GM19467 (cell line): ENCODE data around the gene TMEM158.

Experiments used
- ATAC-seq: cut with Tn5 transposase; IDR thresholded peaks from one replicate; pipeline ENCODE4 v1.9.1; 2021; ENCODE audit warnings: mild to moderate bottlenecking, moderate library complexity; ENCODE audit not compliant: unreplicated experiment

TMEM158 gene

DNA sequence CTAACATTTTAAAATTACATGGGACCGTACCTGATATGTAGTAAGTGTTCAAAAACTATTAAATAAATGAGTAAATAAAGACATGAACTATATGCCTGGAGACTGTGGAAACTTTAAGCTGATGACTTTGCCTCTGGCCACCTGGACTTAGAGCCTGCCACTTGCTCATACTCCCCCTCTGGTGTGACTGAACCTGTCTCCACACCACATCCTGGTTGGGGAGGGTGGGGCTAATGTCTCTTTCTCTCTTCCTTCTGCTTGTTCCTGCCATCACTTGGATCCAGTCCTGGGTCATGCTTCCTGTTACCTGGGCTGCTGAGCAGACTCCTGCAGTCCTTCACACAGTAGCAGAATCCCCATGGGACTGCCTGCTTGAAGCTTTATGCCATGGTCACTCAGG lies 8.2 kb upstream of the TMEM158 start:
- no peak for ATAC-seq

DNA sequence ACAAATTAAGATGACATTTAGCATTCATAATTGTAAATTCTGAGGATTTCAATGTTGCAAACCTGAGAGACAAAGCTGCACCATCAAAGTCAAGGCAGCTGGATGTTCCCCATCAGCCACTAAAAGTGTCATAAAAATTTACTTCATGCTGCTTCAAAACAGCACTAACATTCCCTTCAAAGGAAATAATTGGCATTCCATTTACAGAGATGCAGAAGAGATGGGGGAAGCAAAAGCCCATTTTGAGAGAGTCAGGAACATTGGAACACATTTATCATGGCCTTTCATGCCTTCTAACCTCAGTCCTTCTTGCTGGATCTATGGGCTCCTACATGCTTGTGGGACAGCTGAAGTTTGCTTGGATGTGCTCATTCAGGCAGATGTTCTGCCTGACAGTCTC lies 6.4 kb upstream of the TMEM158 start:
- ATAC-seq = no peak

DNA sequence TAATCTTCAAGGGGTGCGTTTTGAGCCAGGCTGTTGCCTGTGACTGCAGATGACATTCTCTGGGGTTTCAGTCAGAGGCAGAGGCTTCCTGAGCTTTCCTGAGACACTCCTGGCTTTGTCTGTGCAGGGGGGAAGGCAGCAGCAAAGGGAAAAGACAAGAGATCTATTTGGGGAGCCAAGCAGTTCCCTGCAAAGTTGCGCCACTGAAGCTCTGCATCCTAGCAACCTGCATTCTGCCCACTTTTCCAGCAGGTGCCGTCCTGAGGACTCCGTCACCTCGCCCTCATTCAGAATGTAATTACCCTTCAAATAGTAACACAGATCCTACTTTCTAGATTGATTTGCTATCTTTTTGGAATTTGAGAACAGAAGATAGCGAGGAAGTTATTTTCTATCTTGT lies 1.9 kb upstream of the TMEM158 start:
- no peak for ATAC-seq

DNA sequence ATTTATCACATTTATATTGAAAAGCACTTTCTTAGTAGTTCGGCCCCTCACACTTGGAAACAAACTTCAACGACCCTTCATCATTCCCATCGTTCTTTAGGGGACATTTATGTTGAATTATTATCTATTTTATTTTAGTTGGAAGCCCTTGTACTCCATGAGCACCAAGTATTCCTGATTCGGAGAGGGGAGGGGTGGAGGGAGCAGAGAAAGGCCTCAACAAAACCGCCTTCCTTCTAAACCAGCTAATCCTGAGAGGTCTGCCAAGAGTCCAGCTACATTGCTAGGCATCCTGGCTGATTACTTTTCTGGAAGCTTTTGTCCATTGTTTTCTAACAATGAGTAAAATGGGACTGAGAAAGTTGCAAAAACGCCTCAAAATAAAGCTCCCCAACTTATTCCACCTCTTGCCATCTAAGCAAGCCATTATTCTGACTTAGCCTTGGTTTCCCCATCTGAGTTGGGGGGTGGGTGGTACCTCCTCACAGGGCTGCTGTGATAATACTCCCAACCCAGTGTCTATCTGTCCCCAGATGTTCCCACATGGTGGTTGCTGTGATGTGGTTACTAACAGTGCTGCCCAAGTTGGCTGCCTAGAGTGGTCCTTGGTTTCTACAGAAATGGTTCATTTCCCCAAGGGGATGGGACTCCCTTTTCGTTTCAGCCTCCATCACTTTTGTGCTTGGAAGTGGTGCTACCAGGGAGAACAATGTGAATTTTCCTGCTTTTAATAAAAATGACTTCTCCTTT lies 1.2 kb upstream of the TMEM158 start:
- ATAC-seq = no peak

DNA sequence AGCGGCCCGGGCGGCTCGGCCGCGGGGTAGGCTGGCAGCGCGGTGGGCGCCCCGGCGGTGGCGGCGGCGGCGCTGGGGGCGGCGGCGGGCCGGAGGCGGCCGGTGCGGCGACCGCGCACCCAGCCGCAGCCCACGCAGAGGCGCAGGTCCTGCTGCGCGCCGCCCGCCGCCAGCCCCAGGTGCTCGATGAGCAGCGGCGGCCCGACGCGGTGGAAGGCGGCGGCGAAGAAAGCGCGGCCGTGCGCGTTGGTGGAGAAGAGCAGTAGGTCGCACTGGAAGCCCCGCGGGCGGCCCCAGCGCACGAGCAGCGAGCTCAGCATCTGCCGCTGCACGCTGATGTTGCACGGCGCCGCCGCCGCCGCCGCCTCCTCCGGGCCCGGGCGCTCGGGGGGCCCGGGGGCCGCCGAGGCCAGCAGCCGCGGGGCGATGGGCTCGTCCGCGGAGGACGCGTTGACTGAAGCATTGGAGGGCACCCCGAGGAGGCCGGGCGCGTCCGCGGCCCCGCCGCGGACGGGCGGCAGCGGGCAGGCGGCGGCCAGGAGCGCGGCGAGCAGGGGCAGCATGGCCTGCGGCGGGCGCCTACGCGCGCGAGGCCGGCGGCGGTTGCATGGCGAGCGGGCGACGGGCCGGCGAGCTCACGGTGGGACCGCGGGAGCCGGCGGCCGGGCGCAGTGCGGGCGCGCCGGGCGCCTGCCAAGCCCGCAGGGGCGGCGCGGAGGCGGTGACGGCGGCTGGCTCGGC lies 452 bp downstream of the TMEM158 start:
- ATAC-seq = no peak

DNA sequence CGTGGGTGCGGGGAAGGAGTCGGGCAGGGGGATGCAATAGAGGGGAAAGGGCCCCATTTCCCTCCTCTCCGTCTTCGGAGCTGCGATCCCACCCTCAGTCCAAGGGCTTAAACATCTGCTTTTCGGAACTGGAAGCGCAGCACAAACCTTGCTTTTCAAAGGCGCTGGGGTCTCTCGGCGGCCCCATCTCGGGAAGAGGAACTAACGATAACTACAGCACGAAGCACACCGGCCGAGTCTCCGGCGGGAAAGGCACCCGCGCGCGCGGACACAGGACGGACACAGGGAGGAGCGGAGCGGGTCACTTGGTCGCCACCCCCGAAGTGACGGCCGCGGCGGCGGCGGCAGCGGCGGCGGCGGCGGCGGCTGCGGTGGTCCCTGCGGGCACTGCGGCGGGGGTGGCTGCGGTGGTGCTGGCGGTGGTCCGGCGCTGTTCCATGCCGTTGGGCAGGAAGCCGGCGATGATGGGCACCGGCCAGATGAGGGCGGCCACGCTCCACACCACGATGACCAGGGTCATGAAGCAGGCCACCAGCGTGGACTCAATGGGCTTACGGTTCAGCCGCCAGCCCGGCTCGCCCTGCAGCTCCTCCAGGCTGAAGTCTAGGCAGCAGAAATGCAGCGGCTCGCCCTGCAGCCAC lies 1.1 kb downstream of the TMEM158 start:
- no peak for ATAC-seq

DNA sequence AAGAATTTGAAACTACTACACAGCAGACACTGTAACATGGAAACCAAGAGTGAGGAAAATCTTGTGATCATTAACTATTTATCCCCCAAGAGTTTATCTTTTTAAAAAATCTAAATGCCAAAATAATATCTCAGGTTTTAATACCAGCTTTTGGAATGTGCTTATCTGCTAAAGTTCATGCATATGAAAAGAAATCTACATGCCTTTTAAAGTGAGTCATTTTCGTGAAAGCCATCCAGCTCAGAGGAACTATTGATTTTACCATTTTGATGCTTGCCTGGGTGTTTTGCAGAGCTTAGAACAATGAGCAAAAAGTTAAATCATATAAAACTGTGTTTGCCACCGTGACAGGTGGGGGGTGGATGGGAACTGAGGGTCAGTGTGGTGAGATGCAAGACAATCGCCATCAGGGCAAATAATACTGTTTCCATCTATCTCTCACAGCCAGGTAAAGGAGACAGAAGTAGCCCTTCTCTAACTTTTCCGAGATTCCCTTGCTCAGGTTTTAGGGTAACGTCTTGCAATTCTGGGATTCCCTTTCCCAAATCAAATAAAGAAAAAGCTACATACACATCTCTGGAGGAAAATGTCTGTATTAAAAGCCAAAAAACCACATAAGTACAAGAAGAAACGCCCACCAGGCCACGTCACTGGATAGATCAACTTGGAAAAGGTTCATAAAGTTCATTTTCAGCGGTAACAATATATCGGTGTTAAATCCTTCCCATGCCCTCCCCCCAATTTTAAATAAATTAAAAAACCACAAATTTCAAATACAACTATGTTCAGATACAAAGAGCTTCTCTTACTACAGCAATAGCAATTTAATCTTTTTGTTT lies 2.0 kb downstream of the TMEM158 start:
- ATAC-seq = no peak

DNA sequence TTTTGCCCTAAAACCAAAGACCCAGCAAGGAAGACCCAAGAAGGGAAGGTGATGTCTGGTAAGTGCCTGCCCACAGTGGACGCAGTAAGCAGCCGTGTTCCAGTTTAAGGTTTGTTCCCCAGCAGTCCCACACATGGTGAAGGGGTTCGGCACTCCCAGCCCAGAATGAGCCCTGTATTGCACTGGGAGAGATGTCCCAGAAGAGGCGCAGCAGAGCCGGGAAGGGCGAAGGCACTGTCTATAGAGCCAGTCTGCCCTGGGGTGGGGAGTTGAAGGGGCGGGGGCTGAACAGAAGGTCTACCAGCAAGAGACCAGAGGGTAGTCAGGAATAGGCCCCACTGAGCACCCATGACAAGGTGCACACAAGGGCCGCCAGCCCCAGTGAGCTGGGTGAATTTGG lies 6.4 kb downstream of the TMEM158 start:
- ATAC-seq = no peak

DNA sequence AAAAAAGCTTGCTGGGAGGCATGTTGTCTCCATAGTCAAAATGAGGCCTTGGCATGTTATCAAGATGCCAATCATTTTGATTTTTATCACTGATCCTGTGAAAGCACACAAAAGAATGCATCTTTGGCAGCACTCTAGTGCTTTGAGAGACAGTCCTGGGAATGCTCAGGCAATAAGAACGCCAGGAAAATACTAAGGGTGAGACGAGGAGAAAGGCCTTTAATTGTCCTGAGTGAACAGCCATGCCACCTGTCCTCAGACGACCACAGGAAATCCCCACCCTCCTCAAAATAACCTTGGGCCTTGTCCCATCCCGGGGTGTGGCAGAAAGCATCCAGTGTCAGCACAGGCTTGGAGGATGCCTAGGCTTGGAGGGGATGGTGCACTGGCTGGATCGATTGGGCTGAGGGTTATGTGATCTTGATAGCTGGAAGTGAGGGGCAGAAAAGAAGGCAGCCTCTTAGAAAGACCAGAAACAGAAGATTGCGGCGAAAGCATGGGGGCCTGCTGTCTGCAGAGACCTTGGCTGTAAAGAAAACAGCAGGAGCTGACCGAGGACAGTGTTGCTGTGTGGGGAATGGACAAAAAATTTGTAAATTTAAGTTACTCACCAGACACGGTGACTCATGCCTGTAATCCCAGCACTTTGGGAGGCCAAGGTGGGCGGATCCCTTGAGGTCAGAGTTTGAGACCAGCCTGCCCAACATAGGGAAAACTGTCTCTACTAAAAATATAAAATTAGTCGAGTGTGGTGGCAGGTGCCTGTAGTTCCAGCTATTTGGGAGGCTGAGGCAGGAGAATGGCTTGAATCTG lies 7.3 kb downstream of the TMEM158 start:
- ATAC-seq = no peak

DNA sequence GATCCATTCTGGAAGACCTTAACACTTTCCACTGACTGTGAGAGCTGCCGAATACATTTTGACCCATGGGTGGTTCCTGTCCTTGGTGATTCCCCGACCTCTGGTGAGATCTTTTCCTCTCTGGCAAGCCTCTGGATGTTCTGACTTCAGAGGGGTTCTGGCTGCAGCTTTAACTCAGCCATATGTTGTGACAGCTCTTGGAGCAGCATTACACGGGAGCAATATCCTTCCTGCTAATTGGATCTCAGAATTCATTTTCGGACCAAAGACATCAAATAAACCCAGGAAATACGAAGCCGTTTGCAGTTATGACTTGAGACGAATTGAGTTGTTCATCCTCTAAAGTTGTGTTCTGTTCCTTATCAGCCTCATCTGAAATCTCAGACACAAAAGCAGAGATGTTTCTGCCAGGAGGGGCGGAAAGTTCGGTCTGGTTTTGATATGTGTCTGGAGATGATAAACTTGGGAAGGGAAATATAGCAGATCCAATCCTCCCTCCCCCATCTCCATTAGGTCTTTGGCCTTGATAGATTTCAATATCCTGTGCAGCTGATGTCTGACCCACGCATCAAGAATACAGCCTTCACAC lies 10.0 kb downstream of the TMEM158 start:
- no peak for ATAC-seq

DNA sequence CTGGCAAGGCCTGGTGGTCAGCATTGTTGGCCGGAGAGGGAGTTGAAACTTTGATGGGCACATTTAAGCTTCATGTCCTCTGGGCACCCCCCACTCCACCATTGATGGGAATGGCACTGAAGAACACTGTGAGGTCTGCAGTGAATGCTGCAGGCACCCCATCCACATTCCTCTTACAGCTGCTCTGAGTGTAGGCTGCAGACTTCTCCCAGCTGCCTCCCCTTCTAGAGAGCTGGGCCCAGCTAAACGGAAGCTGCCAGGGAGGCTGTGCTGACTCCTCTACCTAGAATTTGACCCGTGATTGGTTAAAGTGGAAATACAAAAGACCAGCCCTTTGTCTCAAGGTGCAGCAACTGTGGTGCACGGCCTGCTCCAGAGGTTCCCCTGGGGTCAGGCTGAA lies 10.6 kb downstream of the TMEM158 start:
- no peak for ATAC-seq

DNA sequence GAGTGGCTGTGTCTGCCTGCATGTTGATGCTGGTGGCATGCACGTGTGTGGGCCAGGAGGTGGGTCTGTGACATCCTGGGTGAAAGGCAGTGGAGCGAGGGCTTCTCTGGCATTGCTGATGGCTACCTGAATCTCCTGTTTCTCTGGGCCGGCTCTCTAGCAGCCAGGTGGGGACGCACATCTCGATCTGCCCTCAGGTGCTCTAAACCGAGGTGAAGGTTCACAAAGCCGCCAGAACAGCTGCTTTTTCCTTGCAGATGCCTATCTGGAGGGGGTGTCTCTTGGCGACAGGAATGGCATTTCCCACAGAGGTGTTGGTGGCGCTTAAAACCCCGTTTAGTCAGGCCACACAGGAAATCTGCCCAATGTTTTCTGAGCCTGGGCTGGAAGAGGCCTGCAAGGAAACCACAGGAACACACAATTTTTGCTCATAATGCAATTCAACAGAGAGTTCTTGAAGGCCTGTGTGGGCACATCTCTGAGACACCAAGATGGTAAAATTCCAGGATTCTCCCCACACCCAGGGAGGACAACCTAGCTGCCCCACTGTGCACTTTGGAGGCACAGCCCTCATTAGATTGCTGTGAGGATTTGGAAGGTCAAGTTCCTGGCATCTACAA lies 11.9 kb downstream of the TMEM158 start:
- ATAC-seq = no peak

DNA sequence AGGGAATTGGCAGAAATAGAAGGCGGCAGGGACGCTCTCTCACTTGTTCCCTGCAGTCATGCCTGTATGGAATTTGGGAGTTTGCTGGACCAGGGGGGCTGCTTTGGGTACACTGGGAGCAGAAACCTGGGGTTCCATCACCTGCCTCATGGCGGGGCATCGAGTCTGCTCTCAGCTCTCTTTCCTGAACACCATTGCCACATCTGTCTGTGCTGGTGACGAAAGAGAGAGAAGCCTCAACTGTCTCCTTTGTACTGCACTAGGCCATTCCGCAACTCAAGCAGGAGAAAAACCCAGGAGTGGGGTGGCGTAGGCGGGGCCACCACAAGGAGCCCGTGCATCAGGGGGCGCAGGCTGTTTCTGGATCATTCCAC lies 14.0 kb downstream of the TMEM158 start:
- no peak for ATAC-seq

DNA sequence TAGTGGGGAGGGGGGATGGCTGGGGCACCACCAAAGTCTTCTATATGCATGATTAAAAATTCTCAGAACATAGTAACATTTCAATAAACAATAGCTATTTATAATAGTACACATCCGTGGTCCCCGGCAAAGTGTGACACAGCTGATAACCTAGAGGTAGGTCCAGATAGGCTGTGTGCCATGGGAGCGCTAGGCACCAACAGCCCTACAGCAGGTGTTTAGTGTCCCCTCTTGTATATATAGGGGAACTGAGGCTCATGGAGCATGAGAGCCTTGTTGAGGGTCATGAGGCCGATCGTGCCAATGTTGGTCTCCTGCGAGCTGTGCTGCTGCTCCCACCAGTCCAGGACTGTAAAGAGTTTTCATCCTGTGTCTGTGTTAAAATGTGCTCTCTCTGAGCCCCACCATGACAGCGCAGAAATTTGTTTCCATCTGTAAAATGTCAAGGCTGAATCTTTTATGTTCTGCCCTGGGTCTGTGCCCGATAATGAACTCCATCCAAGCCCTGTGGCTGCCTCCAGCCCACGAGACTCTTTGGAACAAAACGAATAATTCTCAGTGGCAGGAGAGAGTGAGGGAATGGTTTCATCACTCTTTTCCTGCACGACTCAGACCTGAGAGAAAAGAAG lies 14.5 kb downstream of the TMEM158 start:
- ATAC-seq = no peak

DNA sequence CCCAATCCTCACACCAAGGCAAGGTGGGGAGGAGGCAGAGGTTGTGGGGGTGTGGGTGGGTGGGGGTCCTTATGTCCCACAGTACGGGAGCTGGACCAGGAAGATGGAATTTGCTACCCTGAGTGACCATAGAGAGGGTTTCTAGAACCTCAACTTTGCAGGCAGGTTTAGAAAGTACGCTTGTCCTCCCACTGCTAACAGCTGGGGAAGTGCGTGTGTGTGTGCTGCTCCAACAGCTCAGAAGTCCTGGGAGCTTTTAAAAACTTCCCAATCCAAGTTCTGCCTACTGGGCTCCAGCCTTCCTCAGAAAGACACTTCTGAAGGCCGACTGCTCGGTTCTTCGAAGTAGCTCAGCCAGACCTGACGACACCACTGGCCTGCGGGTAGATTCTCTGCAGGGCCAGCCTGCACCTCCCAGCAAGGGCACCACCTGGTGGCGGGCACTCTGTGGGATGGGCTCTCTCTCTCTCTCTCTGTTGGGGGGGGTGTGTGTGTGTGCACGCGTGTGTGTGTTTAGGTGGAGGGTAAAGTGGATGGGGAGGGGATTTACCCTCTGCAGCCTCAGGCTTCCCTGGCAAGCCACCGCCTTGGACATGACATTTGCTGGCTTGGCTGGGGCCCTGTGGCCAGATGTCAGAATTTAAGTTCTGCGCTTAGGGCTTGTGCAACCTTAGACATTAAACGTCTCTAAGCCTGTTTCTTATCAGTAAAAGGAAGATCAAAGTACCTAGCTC lies 15.6 kb downstream of the TMEM158 start:
- no peak for ATAC-seq

DNA sequence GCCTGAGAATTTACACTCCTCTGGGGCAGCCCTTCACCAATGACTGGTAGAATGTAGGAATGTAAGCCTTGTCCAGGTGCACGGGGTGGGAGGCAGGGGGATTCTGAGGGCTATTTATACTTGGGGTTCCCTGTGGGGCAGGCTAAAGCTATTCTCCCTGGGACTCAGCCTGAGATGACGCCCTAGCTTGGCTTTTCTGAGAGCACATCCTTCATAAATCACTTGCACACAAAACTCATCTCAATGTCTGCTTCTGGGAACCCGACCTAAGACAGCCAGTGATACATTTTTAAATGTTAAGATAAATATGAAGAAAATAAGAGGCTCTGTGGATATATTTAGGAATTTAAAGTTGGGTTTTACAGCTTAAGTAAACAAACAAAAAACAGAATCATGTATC lies 16.6 kb downstream of the TMEM158 start:
- ATAC-seq = no peak

DNA sequence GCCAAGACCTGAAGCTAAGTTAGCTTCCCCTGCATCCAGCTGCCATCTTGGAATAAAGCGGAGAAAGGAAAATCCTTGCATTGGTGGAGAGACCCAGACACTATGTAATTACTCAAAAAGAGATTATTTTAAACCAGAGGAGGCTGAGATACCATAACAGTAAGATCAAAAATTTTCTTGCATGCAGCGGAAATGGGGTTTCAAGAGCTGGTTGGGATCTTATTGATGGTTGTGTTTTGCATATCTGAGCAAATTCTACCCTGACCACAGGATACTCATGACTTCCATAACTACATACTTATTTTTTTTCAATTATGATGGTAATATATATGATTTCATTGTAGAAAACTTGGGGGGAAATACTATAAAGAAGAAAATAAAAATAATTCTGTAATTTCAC lies 17.5 kb downstream of the TMEM158 start:
- no peak for ATAC-seq

DNA sequence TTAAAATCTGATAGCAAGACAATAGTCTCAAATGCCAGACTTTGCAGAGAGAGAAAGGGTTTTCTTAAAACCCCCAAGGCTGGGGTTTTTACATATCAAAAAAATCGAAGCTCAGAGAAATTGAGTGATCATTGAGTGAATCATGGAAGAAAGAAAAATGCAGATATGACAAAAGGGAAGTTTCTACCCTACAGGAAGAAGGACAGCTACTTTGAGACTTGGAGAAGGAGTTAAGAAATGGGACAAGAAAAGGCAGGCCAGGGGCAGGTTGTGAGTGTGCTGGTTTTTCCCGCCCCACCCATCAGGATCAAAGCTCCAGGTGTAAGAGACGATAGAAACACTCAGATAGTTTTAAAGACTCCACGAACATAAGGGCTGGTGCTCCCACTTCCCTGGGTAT lies 18.6 kb downstream of the TMEM158 start:
- no peak for ATAC-seq

DNA sequence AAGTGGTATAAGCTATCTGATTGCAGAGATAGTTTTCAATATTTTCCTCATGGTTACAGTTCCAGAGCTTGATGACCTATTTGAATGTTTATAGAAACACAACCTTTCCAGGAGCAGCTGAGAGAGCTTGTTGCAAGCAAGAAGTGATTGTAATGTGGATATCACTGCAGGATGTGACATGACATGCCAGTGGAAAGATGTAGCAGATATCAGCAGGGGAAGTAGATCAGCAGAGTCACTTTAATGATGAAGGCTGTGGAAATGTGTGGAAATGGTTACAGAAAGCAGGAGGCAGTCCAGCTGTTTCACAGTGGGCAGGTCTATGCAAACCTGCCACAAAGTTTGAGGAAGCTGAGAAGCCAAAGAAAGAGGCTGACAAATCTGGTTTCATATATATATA lies 21.0 kb downstream of the TMEM158 start:
- no peak for ATAC-seq
